ENCODE measurements around the gene OPA3.
A peak's percentile ranks its signal among the peaks of the same experiment; 100 is the strongest.

- TF ChIP-seq CTCF (IDR thresholded peaks at IDR 0.05) (peak in 2 of 4 experiments; percentile 10 to 22), POLR2A (IDR thresholded peaks at IDR 0.05) (no peak), POLR2AphosphoS5 (IDR thresholded peaks at IDR 0.05) (no peak)
Observed at GRCh38 chr19:45528744-45529419, 55.7 kb downstream of the OPA3 start.
